Measurements from ENCODE around the gene GEMIN5. TPM values are rescaled to one million over a fixed set of nuclear protein-coding genes. Genes with fewer than 3 reads are reported as not detected.

The GEMIN5 gene
- total RNA-seq, 1 experiment from 2014 or later, result 29.5 TPM

- ATAC-seq (no peak), DNase-seq (ENCODE audit: low read depth, low spot score) (no peak)
- H3K27ac ChIP-seq (ENCODE audit: low read length), result no peak overlapping the region
- ChIA-PET POLR2A (no interaction called here), CTCF (no interaction called here)
- BruUV-seq (replicated peaks), result no TSS peak
- in situ Hi-C loops (cut with HindIII; ENCODE audit: low pct_unique_long_range_greater_than_20kb, low sequenced_read_pairs), result no loop called here
- no peak for TF ChIP-seq POLR2AphosphoS5 (IDR thresholded peaks at IDR 0.05; ENCODE audit: low read depth, low read length)
- TF ChIP-seq CTCF (IDR thresholded peaks at IDR 0.05), result peak; percentile 73
- H3K36me3 ChIP-seq (ENCODE audit: control insufficient read depth, insufficient read depth, low read length), result peaks cover 3% of the 10 kb centered on the region
- no peaks in the 10 kb centered on the region for H3K27me3 ChIP-seq (ENCODE audit: control insufficient read depth, insufficient read depth, low read length)
- H3K9me3 ChIP-seq (ENCODE audit: control insufficient read depth, insufficient read depth, low read depth, low read length), result no peaks in the 10 kb centered on the region
- H3K4me1 ChIP-seq (ENCODE audit: control insufficient read depth, insufficient read depth, low read length), result peaks cover 8% of the 10 kb centered on the region
- H3K4me3 ChIP-seq (ENCODE audit: low read depth in 2 of 2, low read length in 2 of 2), result no peak overlapping the region
- intact Hi-C loops (cut with micrococcal nuclease; ENCODE audit: unreplicated experiment), result no loop called here
Observed at GRCh38 chr5:154945695-154946301, 7.8 kb upstream of the GEMIN5 start.

- Histone ChIP-seq H3K36me3 (ENCODE audit: control insufficient read depth, insufficient read depth, low read length) (peaks cover 3% of the 10 kb centered on the region), H3K4me3 (ENCODE audit: low read depth in 2 of 2, low read length in 2 of 2) (no peak overlapping the region), H3K27me3 (ENCODE audit: control insufficient read depth, insufficient read depth, low read length) (no peaks in the 10 kb centered on the region), H3K9me3 (ENCODE audit: control insufficient read depth, insufficient read depth, low read depth, low read length) (no peaks in the 10 kb centered on the region), H3K27ac (ENCODE audit: low read length) (no peak overlapping the region), H3K4me1 (ENCODE audit: control insufficient read depth, insufficient read depth, low read length) (peaks cover 13% of the 10 kb centered on the region)
- CTCF ChIA-PET, result no interaction called here
- POLR2A ChIA-PET, result no interaction called here
- no peak for ATAC-seq
- TF ChIP-seq SIN3A (IDR thresholded peaks at IDR 0.05; ENCODE audit: borderline replicate concordance, insufficient read depth, low read depth, low read length), result no peak
- no peak for TF ChIP-seq REST (IDR thresholded peaks at IDR 0.05; ENCODE audit: insufficient read depth in 1 of 2, low read depth in 2 of 2, low read length in 1 of 2)
- no peak for TF ChIP-seq CTCF (IDR thresholded peaks at IDR 0.05)
- no peak for TF ChIP-seq TCF7L2 (IDR thresholded peaks at IDR 0.05; ENCODE audit: low read depth, low read length)
- TF ChIP-seq POLR2AphosphoS5 (IDR thresholded peaks at IDR 0.05; ENCODE audit: low read depth, low read length), result no peak
- DNase-seq (ENCODE audit: low read depth, low spot score), result no peak
- intact Hi-C loops (cut with micrococcal nuclease; ENCODE audit: unreplicated experiment), result no loop called here
- in situ Hi-C loops (cut with HindIII; ENCODE audit: low pct_unique_long_range_greater_than_20kb, low sequenced_read_pairs), result no loop called here
- BruUV-seq (replicated peaks), result no TSS peak
Observed at GRCh38 chr5:154944716-154945115, 6.7 kb upstream of the GEMIN5 start.

All from Panc1 (cell line).